GM12878 (cell line): Measurements from ENCODE around the gene ESRP2.

Experiments
- CHD1 ChIP-seq: IDR thresholded peaks from 2 replicates; pipeline ENCODE4 v1.6.1; 2012; ENCODE audit warnings: low read depth, low read length, improper control_type of control experiment
- CTCF ChIP-seq, 3 experiments: IDR thresholded peaks in 2 of 3; conservative IDR thresholded peaks in 1 of 3; 2 replicates each; pipeline ENCODE4 v1.5.1; 2011; ENCODE audit warnings: low read depth in 3 of 3, low read length in 3 of 3, mild to moderate bottlenecking in 3 of 3, control low read depth in 2 of 3, moderate library complexity in 2 of 3, inconsistent platforms in 1 of 3, mixed read lengths in 1 of 3; ENCODE audit not compliant: control insufficient read depth in 2 of 3, insufficient read depth in 1 of 3; ENCODE audit errors: extremely low read depth in 1 of 3

- TF ChIP-seq CHD1 (no peak), CTCF (IDR thresholded peaks at IDR 0.05 in 2 of 3, conservative IDR thresholded peaks at IDR 0.05 in 1 of 3; ENCODE audit: control insufficient read depth in 2 of 3, extremely low read depth in 1 of 3, insufficient read depth in 1 of 3, low read depth in 3 of 3, low read length in 3 of 3) (peak in 1 of 3 experiments; percentile 22; a peak in 2 of 6 replicates)
Measured at GRCh38 chr16:68202091-68202519, 33.8 kb downstream of the ESRP2 start.
